GM19438 (cell line): ENCODE results near the gene CAND1.

Experiments used
- ATAC-seq: cut with Tn5 transposase; IDR thresholded peaks from one replicate; pipeline ENCODE4 v1.9.1; 2021; ENCODE audit warnings: low read depth; ENCODE audit not compliant: unreplicated experiment

The CAND1 gene

GRCh38 chr12:67268896-67269632 lies at the start of gene CAND1:
CAND1 (plus strand) TSS chr12:67269358; CDS start chr12:67269718, 360 bp downstream.
- ATAC-seq = peak; percentile 74

DNA sequence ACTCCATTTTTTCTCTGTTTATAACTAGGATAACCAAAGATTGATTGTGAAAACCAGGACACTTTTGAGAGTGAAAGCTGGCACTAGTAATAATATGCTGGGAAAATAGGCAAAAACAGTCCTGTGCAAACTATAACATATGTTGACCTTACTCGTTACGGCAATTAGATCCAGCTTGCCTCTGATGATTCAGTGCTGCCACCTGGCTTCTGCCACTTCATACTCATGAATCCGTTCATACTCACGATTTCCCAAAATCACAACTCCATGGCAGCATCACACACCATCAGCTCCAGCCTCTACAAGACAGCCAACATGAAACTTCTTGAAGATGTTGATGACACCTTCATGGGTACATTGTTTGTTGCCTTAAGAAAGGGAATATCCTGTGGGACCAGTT lies 49.1 kb upstream of the CAND1 start:
- no peak for ATAC-seq

GRCh38 chr12:67222302-67222701 lies 46.9 kb upstream of the CAND1 start:
- ATAC-seq = no peak

DNA sequence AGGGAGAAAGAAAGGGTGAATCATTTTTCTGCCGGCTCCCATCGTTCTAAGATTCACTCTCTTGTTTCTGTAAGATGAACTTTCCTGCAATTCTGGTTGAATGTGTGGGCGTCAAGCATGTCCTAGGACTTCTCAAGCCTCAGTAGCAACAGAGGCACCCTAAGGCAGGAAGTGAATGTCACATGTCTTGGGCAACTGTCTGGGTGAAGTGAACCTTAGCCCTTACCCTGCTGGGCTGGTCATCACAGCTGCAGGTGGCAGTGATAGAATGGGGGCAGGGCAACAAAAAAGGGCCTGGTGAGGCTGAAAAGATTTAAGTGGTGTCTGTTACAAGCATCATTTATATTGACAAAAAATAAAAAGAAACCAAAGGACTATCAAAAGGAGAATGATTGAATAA lies 45.9 kb upstream of the CAND1 start:
- no peak for ATAC-seq

DNA sequence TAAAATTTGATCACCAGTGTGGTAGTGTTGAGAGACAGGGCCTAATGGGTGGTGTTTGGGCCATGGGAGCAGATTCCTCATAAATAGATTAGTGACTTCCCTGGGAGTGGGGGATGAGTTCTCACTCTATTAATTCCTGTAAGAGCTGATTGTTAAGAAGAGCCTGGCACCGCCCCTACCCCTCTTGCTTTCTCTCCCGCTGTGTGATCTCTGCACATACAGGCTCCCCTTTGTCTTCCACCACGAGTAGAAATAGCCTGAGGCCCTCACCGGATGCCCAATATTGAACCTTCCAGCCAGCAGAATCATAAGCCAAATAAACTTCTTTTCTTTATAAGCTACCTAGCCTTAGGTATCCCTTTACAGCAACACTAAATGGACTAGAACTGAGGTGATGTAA lies 31.9 kb upstream of the CAND1 start:
- ATAC-seq = no peak

- no peak for ATAC-seq
Measured at GRCh38 chr12:67239061-67239460, 30.1 kb upstream of the CAND1 start.

GRCh38 chr12:67241482-67241881 lies 27.7 kb upstream of the CAND1 start:
- ATAC-seq = no peak

DNA sequence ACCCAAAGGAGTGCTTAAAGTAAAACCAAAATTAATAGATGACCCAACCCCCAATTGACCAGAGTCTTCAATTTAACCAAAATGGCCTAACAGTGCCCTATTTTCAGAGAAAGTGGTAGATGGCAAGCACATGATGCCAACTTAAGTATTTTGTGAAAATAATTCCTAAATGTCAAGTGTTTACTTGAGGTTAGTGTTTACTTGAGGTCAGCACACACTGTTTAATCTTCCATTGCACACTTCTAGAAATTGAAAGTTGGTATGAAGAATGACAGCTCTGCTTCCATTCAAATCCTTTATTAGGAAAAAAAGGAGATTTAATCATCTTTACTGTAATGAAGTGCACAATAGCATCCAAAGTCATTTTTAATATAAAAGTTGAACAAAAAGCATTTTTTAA lies 25.9 kb upstream of the CAND1 start:
- no peak for ATAC-seq

GRCh38 chr12:67245571-67245970 lies 23.6 kb upstream of the CAND1 start:
- ATAC-seq = no peak

- no peak for ATAC-seq
Measured at GRCh38 chr12:67251012-67251411, 18.1 kb upstream of the CAND1 start.

- ATAC-seq = no peak
Measured at GRCh38 chr12:67254372-67255026, 14.7 kb upstream of the CAND1 start.

DNA sequence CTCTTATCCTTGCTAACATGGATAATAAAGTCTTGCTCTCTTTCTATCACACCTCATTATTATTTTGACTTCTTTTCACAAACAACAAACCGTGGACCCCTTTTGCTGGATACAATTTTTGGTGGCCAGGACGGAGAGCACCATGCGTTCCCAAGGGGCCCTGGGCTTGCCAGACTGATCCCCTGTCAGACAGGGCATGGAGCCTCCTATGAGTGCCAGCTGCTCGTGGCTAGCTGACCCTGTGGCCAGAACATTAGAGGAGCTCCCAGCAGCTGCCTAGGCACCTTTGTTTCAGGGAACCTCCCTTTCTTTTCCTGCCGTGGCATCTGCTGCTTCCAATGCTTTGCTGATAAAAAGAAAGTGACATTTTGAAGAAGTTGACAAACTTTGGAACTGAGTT lies 12.5 kb upstream of the CAND1 start:
- ATAC-seq = no peak

DNA sequence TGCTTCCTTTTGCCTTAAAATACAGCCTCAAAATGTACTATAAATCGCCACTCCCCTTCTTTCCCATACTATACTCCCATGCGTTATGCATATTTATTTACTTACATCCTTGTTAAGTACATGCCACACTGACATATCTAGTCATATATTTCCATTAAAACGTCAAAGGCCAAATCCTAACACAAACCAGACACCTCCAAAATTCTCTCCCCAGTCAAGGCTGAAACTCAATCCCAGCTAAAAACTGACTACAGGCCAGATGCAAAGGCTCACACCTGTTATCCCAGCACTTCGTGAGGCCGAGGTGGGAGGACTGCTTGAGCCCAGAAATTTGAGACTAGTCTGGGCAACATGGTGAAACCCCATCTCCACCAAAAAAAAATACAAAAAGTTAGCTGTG lies 5.7 kb upstream of the CAND1 start:
- ATAC-seq = no peak

DNA sequence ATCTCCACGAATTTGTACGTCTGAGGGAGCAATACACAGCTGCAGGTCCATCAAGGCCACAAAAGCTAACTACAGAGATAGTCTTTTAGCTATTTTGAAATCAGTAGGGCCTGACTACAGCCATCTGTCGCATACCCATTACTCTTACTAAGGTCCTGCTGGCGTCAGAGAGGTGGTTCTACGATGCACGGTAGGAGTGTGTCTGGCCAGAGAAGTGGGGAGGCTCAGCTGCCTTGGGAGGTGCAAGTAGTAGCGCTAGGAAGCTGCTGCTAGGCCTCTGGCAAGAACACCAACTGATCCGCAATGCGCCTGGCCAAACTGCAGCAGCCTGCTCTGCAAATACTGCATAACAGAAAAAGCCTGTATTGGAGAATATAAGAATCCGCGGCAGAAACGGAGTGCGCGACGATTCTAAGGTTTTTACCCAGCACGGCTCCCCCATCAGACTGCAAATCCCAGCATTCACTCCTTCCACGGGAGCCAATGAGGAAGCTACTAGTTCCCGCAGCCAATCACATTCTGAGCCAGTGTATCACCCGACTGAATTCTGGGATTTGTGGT lies 743 bp upstream of the CAND1 start:
- ATAC-seq = peak; percentile 76

DNA sequence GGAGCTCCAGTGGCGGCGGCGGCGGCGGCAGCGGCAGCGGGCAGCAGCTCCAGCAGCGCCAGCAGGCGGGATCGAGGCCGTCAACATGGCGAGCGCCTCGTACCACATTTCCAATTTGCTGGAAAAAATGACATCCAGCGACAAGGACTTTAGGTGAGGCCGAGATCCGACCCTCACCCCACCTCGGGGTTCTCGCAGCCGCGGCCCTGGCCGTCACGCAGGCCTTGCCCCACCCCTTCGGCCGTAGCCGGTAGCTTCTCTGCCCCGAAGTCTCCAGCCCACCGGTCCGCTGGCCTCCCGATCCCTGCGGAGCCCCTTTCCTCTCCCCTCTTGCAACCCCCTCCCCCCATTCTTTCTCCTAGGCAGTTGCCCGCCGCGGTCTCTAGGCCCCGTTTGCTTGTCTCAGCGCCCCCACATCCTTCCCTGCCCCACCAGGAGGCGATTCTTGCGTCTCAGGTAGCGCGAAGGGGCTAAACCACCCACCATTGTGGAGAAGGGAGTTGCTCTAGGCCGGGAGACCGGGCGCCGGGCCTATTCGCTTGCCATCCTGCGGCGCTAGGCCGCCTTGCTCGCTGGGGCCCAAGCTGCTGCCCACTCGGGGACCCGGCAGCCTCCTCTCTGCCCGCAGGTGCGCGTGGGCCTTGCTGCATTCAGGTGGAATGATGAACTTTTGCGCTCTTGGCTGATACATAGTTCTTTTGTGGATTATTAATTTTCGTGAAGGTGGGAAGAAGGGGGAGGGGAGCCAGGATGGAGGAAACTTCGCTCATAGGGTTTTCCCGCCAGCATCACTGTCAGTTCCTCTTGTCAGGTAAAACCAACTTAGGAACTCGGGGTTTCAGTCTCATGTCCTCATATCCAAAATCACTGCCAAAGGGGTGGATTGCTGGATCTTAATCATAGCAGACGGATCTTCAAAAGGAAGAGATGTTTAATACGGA lies 745 bp downstream of the CAND1 start:
- peak; percentile 7 for ATAC-seq

GRCh38 chr12:67270622-67271021 lies 1.5 kb downstream of the CAND1 start:
- ATAC-seq = no peak

- ATAC-seq = no peak
Measured at GRCh38 chr12:67271976-67272375, 2.8 kb downstream of the CAND1 start.

GRCh38 chr12:67274186-67274585 lies 5.0 kb downstream of the CAND1 start:
- no peak for ATAC-seq

- no peak for ATAC-seq
Measured at GRCh38 chr12:67275380-67275913, 6.3 kb downstream of the CAND1 start.

GRCh38 chr12:67276421-67276820 lies 7.3 kb downstream of the CAND1 start:
- ATAC-seq = no peak

DNA sequence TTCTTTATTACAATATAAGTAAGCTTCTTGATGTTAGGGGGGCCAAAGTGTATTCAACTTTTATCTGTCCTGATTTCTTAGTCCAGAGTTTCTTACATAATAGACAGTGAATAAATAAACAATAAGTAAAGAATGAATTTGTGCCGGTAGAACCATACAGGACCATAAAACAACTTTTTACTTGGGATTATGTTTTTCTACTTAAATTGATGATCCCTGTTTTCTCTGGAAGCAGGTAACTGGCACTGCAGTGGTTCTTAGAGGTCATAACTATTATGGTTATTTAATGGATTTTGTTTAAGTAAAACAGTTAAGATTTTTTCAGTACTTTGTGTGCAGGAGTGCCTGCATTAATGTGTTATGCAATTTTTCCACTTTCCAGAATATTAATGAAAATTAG lies 10.5 kb downstream of the CAND1 start:
- no peak for ATAC-seq
